SHP77 (cell line): ENCODE data around the gene PLCL1.

Experiments used
- DNase-seq, 2 experiments: peaks; one replicate each; lab custom pipeline; 2025; lab: John Stamatoyannopoulos, UW

Gene PLCL1

GRCh38 chr2:197927994-197928393 lies 123.6 kb downstream of the PLCL1 start:
- DNase-seq = no peak

GRCh38 chr2:197929008-197929885 lies 124.9 kb downstream of the PLCL1 start:
- DNase-seq = no peak

- DNase-seq = no peak
Observed at GRCh38 chr2:197929886-197930227, 125.5 kb downstream of the PLCL1 start.

- DNase-seq = no peak
Observed at GRCh38 chr2:197930570-197931278, 126.3 kb downstream of the PLCL1 start.

- no peak for DNase-seq
Observed at GRCh38 chr2:197931661-197932312, 127.4 kb downstream of the PLCL1 start.

- no peak for DNase-seq
Observed at GRCh38 chr2:197932374-197932773, 128.0 kb downstream of the PLCL1 start.

- no peak for DNase-seq
Observed at GRCh38 chr2:197934261-197934933, 130.0 kb downstream of the PLCL1 start.

- no peak for DNase-seq
Observed at GRCh38 chr2:197934934-197935289, 130.5 kb downstream of the PLCL1 start.

GRCh38 chr2:197937814-197938213 lies 133.4 kb downstream of the PLCL1 start:
- DNase-seq = no peak

- DNase-seq = no peak
Observed at GRCh38 chr2:197938555-197938954, 134.2 kb downstream of the PLCL1 start.

GRCh38 chr2:197939787-197940186 lies 135.4 kb downstream of the PLCL1 start:
- DNase-seq = no peak

- DNase-seq = no peak
Observed at GRCh38 chr2:197940382-197940781, 136.0 kb downstream of the PLCL1 start.

- no peak for DNase-seq
Observed at GRCh38 chr2:197941715-197942114, 137.3 kb downstream of the PLCL1 start.

- DNase-seq = no peak
Observed at GRCh38 chr2:197943731-197944130, 139.3 kb downstream of the PLCL1 start.

- DNase-seq = no peak
Observed at GRCh38 chr2:197944416-197945096, 140.2 kb downstream of the PLCL1 start.

GRCh38 chr2:197946562-197946961 lies 142.2 kb downstream of the PLCL1 start:
- no peak for DNase-seq

GRCh38 chr2:197947219-197947757 lies 142.9 kb downstream of the PLCL1 start:
- DNase-seq = no peak

GRCh38 chr2:197949224-197949623 lies 144.8 kb downstream of the PLCL1 start:
- no peak for DNase-seq

GRCh38 chr2:197950006-197950405 lies 145.6 kb downstream of the PLCL1 start:
- DNase-seq = no peak

GRCh38 chr2:197950724-197951123 lies 146.3 kb downstream of the PLCL1 start:
- no peak for DNase-seq

- no peak for DNase-seq
Observed at GRCh38 chr2:197952540-197953202, 148.3 kb downstream of the PLCL1 start.
